GM21786 (cell line): ENCODE results near the gene MRPL55.

Source experiments
- ATAC-seq: cut with Tn5 transposase; IDR thresholded peaks from one replicate; pipeline ENCODE4 v1.9.1; 2021; ENCODE audit not compliant: unreplicated experiment

The MRPL55 gene

GRCh38 chr1:228148196-228148861 is 39.2 kb upstream of the MRPL55 start:
- no peak for ATAC-seq

GRCh38 chr1:228147768-228148167 is 38.7 kb upstream of the MRPL55 start:
- ATAC-seq, result no peak

- ATAC-seq, result no peak
Observed at GRCh38 chr1:228147151-228147693, 38.1 kb upstream of the MRPL55 start.

- no peak for ATAC-seq
Observed at GRCh38 chr1:228146417-228147150, 37.5 kb upstream of the MRPL55 start.

GRCh38 chr1:228145463-228146416 is 36.6 kb upstream of the MRPL55 start:
- no peak for ATAC-seq

- no peak for ATAC-seq
Observed at GRCh38 chr1:228144993-228145343, 35.9 kb upstream of the MRPL55 start.

GRCh38 chr1:228144193-228144992 is 35.3 kb upstream of the MRPL55 start:
- no peak for ATAC-seq

GRCh38 chr1:228143480-228144192 is 34.5 kb upstream of the MRPL55 start:
- ATAC-seq, result no peak

- ATAC-seq, result no peak
Observed at GRCh38 chr1:228142701-228143136, 33.6 kb upstream of the MRPL55 start.

- ATAC-seq, result no peak
Observed at GRCh38 chr1:228142155-228142691, 33.1 kb upstream of the MRPL55 start.

GRCh38 chr1:228141226-228142044 is 32.3 kb upstream of the MRPL55 start:
- no peak for ATAC-seq

- ATAC-seq, result no peak
Observed at GRCh38 chr1:228140724-228141225, 31.7 kb upstream of the MRPL55 start.

- ATAC-seq, result peak; percentile 92
Observed at GRCh38 chr1:228139931-228140723, 31.0 kb upstream of the MRPL55 start, which contains the start of gene GUK1. TSS of gene GUK1 (plus strand) at chr1:228140279. CDS start at chr1:228140303, 24 bp downstream.

- no peak for ATAC-seq
Observed at GRCh38 chr1:228139406-228139930, 30.4 kb upstream of the MRPL55 start.

- no peak for ATAC-seq
Observed at GRCh38 chr1:228136901-228137300, 27.8 kb upstream of the MRPL55 start.

GRCh38 chr1:228134591-228134990 is 25.5 kb upstream of the MRPL55 start:
- no peak for ATAC-seq

- ATAC-seq, result no peak
Observed at GRCh38 chr1:228131766-228132165, 22.7 kb upstream of the MRPL55 start.
